ENCODE results near the gene TPM1. TPM values are rescaled to one million over a fixed set of nuclear protein-coding genes. Genes with fewer than 3 reads are reported as not detected.
A peak's percentile ranks its signal among the peaks of the same experiment; 100 is the strongest.

TPM1 gene
- total RNA-seq, 1 experiment from 2014 or later: 748 TPM

- H4K20me1 ChIP-seq (ENCODE audit: control insufficient read depth, insufficient read depth, insufficient read length): no peaks in the 10 kb centered on the region
- no peak for DNase-seq
- no peak overlapping the region for H3K14ac ChIP-seq (ENCODE audit: insufficient read depth, low read length)
- H3K9ac ChIP-seq (ENCODE audit: extremely low read depth, insufficient read length, low read length): no peak overlapping the region
- no peak overlapping the region for H3K27ac ChIP-seq (ENCODE audit: insufficient read length, low read depth, low read length)
- no peak overlapping the region for H2BK20ac ChIP-seq (ENCODE audit: low read depth, low read length, poor library complexity, severe bottlenecking)
- TF ChIP-seq, protein P1, sequence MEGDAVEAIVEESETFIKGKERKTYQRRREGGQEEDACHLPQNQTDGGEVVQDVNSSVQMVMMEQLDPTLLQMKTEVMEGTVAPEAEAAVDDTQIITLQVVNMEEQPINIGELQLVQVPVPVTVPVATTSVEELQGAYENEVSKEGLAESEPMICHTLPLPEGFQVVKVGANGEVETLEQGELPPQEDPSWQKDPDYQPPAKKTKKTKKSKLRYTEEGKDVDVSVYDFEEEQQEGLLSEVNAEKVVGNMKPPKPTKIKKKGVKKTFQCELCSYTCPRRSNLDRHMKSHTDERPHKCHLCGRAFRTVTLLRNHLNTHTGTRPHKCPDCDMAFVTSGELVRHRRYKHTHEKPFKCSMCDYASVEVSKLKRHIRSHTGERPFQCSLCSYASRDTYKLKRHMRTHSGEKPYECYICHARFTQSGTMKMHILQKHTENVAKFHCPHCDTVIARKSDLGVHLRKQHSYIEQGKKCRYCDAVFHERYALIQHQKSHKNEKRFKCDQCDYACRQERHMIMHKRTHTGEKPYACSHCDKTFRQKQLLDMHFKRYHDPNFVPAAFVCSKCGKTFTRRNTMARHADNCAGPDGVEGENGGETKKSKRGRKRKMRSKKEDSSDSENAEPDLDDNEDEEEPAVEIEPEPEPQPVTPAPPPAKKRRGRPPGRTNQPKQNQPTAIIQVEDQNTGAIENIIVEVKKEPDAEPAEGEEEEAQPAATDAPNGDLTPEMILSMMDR (conservative IDR thresholded peaks at IDR 0.05): no peak
- no peaks in the 10 kb centered on the region for H3K9me3 Mint-ChIP-seq
- no peaks in the 10 kb centered on the region for H3K27me3 Mint-ChIP-seq (ENCODE audit: low read depth)
- no peak overlapping the region for H3T11ph ChIP-seq (ENCODE audit: low read length)
- no peaks in the 10 kb centered on the region for H3K4me1 ChIP-seq (ENCODE audit: insufficient read depth, low read length)
- no peak overlapping the region for H3K4me2 ChIP-seq (ENCODE audit: insufficient read depth, insufficient read length, low read length)
- peak overlapping the region in 2 of 3 experiments; percentile 59 to 69; a peak in 5 of 7 replicates for H3K27ac Mint-ChIP-seq
- no peak overlapping the region for H3K4ac ChIP-seq (ENCODE audit: low read depth, low read length)
- H3K56ac ChIP-seq (ENCODE audit: insufficient read length, low read depth, low read length): no peak overlapping the region
- no peaks in the 10 kb centered on the region for H3K9me3 ChIP-seq (ENCODE audit: control insufficient read depth, low read depth, low read length)
- H3K23me2 ChIP-seq (ENCODE audit: insufficient read length, low read depth, low read length, poor library complexity, severe bottlenecking): no peaks in the 10 kb centered on the region
- no peak overlapping the region for H3K4me3 Mint-ChIP-seq
- H2AK5ac ChIP-seq (ENCODE audit: insufficient read length, low read length): no peak overlapping the region
- no peak overlapping the region for H4K91ac ChIP-seq (ENCODE audit: insufficient read length, low read depth, low read length)
- no peak overlapping the region for H4K5ac ChIP-seq (ENCODE audit: insufficient read length, low read depth, low read length)
- no peak overlapping the region for H2BK12ac ChIP-seq (ENCODE audit: insufficient read length, low read depth, low read length)
- no peaks in the 10 kb centered on the region for H3K79me1 ChIP-seq (ENCODE audit: insufficient read depth, low read depth, low read length, poor library complexity, severe bottlenecking)
- peaks cover 52 to 97% (median 96%) of the 10 kb centered on the region in 3 experiments; a peak in 6 of 7 replicates for H3K36me3 Mint-ChIP-seq (ENCODE audit: insufficient read depth in 1 of 3, low read depth in 3 of 3)
- H3K27me3 ChIP-seq (ENCODE audit: insufficient read depth, low read length): no peaks in the 10 kb centered on the region
- H2BK120ac ChIP-seq (ENCODE audit: low read depth, low read length, poor library complexity, severe bottlenecking): no peak overlapping the region
- H2BK5ac ChIP-seq (ENCODE audit: insufficient read length, low read length): no peak overlapping the region
- H3K23ac ChIP-seq (ENCODE audit: insufficient read length, low read depth, low read length): no peak overlapping the region
- WGBS (ENCODE audit: extremely low coverage, insufficient read length, low lambda C conversion rate): no CpG with 5 or more reads among the region's 10 CpGs
- no peak overlapping the region for H2BK15ac ChIP-seq (ENCODE audit: low read depth, low read length)
- H3K18ac ChIP-seq (ENCODE audit: insufficient read length, low read depth, low read length): no peak overlapping the region
- H3K4me1 Mint-ChIP-seq: peaks cover 5 to 8% of the 10 kb centered on the region in 2 experiments
- no peak overlapping the region for H2AFZ ChIP-seq (ENCODE audit: low read length)
- no peaks in the 10 kb centered on the region for H3K79me2 ChIP-seq (ENCODE audit: insufficient read depth, low read length)
- H4K8ac ChIP-seq (replicated peaks; ENCODE audit: insufficient read length, low read depth, low read length): no peak overlapping the region
Observed at GRCh38 chr15:63060699-63061098, 18.2 kb downstream of the TPM1 start.

All from H9 (cell line).